ENCODE data around the gene LMTK2.
A peak's percentile ranks its signal among the peaks of the same experiment; 100 is the strongest.

LMTK2 gene

GRCh38 chr7:98175260-98175940 lies 68.7 kb downstream of the LMTK2 start:
- no peak for DNase-seq (ENCODE audit: low read depth in 2 of 2)

- DNase-seq (ENCODE audit: low read depth in 2 of 2): no peak
Measured at GRCh38 chr7:98177553-98177952, 70.9 kb downstream of the LMTK2 start.

GRCh38 chr7:98178321-98178720 lies 71.7 kb downstream of the LMTK2 start:
- DNase-seq (ENCODE audit: low read depth in 2 of 2): no peak

GRCh38 chr7:98178762-98179490 lies 72.3 kb downstream of the LMTK2 start:
- no peak for DNase-seq (ENCODE audit: low read depth in 2 of 2)

GRCh38 chr7:98180751-98181150 lies 74.1 kb downstream of the LMTK2 start:
- DNase-seq (ENCODE audit: low read depth in 2 of 2): no peak

GRCh38 chr7:98185101-98185500 lies 78.4 kb downstream of the LMTK2 start:
- DNase-seq (ENCODE audit: low read depth in 2 of 2): no peak

GRCh38 chr7:98186452-98187137 lies 79.9 kb downstream of the LMTK2 start:
- peak; percentile 8 to 10 for DNase-seq (ENCODE audit: low read depth in 2 of 2)

GRCh38 chr7:98187138-98187502 lies 80.5 kb downstream of the LMTK2 start:
- no peak for DNase-seq (ENCODE audit: low read depth in 2 of 2)

GRCh38 chr7:98189559-98189958 lies 82.9 kb downstream of the LMTK2 start:
- DNase-seq (ENCODE audit: low read depth in 2 of 2): no peak

- DNase-seq (ENCODE audit: low read depth in 2 of 2): no peak
Measured at GRCh38 chr7:98191668-98192431, 85.2 kb downstream of the LMTK2 start.

- DNase-seq (ENCODE audit: low read depth in 2 of 2): no peak
Measured at GRCh38 chr7:98192781-98193457, 86.3 kb downstream of the LMTK2 start.

GRCh38 chr7:98193474-98194180 lies 87.0 kb downstream of the LMTK2 start:
- DNase-seq (ENCODE audit: low read depth in 2 of 2): no peak

- DNase-seq (ENCODE audit: low read depth in 2 of 2): no peak
Measured at GRCh38 chr7:98194186-98194585, 87.5 kb downstream of the LMTK2 start.

GRCh38 chr7:98194672-98195457 lies 88.2 kb downstream of the LMTK2 start:
- no peak for DNase-seq (ENCODE audit: low read depth in 2 of 2)

GRCh38 chr7:98196706-98197605 lies 90.3 kb downstream of the LMTK2 start:
- no peak for DNase-seq (ENCODE audit: low read depth in 2 of 2)

- no peak for DNase-seq (ENCODE audit: low read depth in 2 of 2)
Measured at GRCh38 chr7:98199131-98199530, 92.5 kb downstream of the LMTK2 start.

- DNase-seq (ENCODE audit: low read depth in 2 of 2): no peak
Measured at GRCh38 chr7:98200364-98200763, 93.7 kb downstream of the LMTK2 start.

- DNase-seq (ENCODE audit: low read depth in 2 of 2): no peak
Measured at GRCh38 chr7:98202367-98203195, 95.9 kb downstream of the LMTK2 start.
